Measurements from ENCODE around the gene DRAM1. TPM values are rescaled to one million over a fixed set of nuclear protein-coding genes. Genes with fewer than 3 reads are reported as not detected.

DRAM1 gene
- total and polyA plus RNA-seq, 10 of the 15 experiments (the other 5 are each of a cell fraction or from before 2014, with no cell fraction given): 22.4 to 91.5 (median 41.4) TPM

- TF ChIP-seq BHLHE40 (IDR thresholded peaks at IDR 0.05; ENCODE audit: borderline replicate concordance in 1 of 2, low read depth in 2 of 2, low read length in 1 of 2): peak in 1 of 2 experiments; percentile 58; a peak in 3 of 4 replicates
- no peak for TF ChIP-seq SIN3A (IDR thresholded peaks at IDR 0.05; ENCODE audit: low read depth, low read length)
- 0 out of 2 replicates have a peak, but pooled peaks have one; percentile 19 for TF ChIP-seq ZNF24 (IDR thresholded peaks at IDR 0.05)
- TF ChIP-seq BCL11A (IDR thresholded peaks at IDR 0.05; ENCODE audit: low read depth, low read length): peak; percentile 95
- no peak for TF ChIP-seq SP1 (IDR thresholded peaks at IDR 0.05; ENCODE audit: low read depth, low read length)
- peak; percentile 68 to 72; a peak in 3 of 4 replicates for TF ChIP-seq IKZF2 (IDR thresholded peaks at IDR 0.05)
- TF ChIP-seq KAT2A (conservative IDR thresholded peaks at IDR 0.05; ENCODE audit: control insufficient read depth, low read depth, low read length): no peak
- no peak for TF ChIP-seq TARDBP (IDR thresholded peaks at IDR 0.05; ENCODE audit: borderline replicate concordance)
- TF ChIP-seq POU2F2 (IDR thresholded peaks at IDR 0.05; ENCODE audit: borderline replicate concordance, low read depth, low read length): peak; percentile 38; the same call in 1 of the 3 replicates
- peak; percentile 46; the same call in 1 of the 2 replicates for TF ChIP-seq NR2C1 (IDR thresholded peaks at IDR 0.05)
- TF ChIP-seq IRF4 (IDR thresholded peaks at IDR 0.05; ENCODE audit: low read depth, low read length): peak; percentile 72
- peak; percentile 64 for TF ChIP-seq MEF2B (IDR thresholded peaks at IDR 0.05; ENCODE audit: partially characterized antibody, poor library complexity, severe bottlenecking)
- no peak for TF ChIP-seq ELK1 (IDR thresholded peaks at IDR 0.05; ENCODE audit: low read depth, low read length)
- peak; percentile 84; the same call in 1 of the 2 replicates for TF ChIP-seq NFIC (IDR thresholded peaks at IDR 0.05; ENCODE audit: low read depth, low read length)
- TF ChIP-seq RFX5 (IDR thresholded peaks at IDR 0.05; ENCODE audit: low read depth, low read length): no peak
- TF ChIP-seq BACH1 (IDR thresholded peaks at IDR 0.05; ENCODE audit: borderline replicate concordance): no peak
- peak; percentile 77 for TF ChIP-seq CREM (IDR thresholded peaks at IDR 0.05; ENCODE audit: low read depth)
- TF ChIP-seq ATF7 (IDR thresholded peaks at IDR 0.05; ENCODE audit: low read depth): peak; percentile 88
- TF ChIP-seq POLR2A (IDR thresholded peaks at IDR 0.05; ENCODE audit: low read depth, low read length): no peak
- TF ChIP-seq JUNB (IDR thresholded peaks at IDR 0.05): peak; percentile 63
- peak; percentile 73 for TF ChIP-seq EED (IDR thresholded peaks at IDR 0.05; ENCODE audit: low read depth)
- peak; percentile 86; the same call in 1 of the 2 replicates for TF ChIP-seq DPF2 (IDR thresholded peaks at IDR 0.05)
- TF ChIP-seq RUNX3 (IDR thresholded peaks at IDR 0.05; ENCODE audit: low read length): peak; percentile 91
- peak; percentile 73; the same call in 1 of the 2 replicates for TF ChIP-seq ZNF687 (IDR thresholded peaks at IDR 0.05)
- TF ChIP-seq USF2 (IDR thresholded peaks at IDR 0.05; ENCODE audit: borderline replicate concordance, low read depth, low read length): no peak; the same call in 1 of the 2 replicates
- no peak for TF ChIP-seq KDM1A (IDR thresholded peaks at IDR 0.05; ENCODE audit: borderline replicate concordance)
- TF ChIP-seq ETV6 (conservative IDR thresholded peaks at IDR 0.05 in 1 of 2, IDR thresholded peaks at IDR 0.05 in 1 of 2; ENCODE audit: borderline replicate concordance in 1 of 2, low read depth in 1 of 2): peak in 1 of 2 experiments; percentile 84; a peak in 2 of 4 replicates
- 0 out of 2 replicates have a peak, but pooled peaks have one; percentile 68 for TF ChIP-seq ESRRA (IDR thresholded peaks at IDR 0.05; ENCODE audit: low read length)
- TF ChIP-seq CREB1 (IDR thresholded peaks at IDR 0.05; ENCODE audit: low read depth): peak; percentile 52; the same call in 1 of the 2 replicates
Measured at GRCh38 chr12:101854747-101855146, 22.6 kb upstream of the DRAM1 start (continued).
